ENCODE results near the gene PLEKHA8.

The PLEKHA8 gene

GRCh38 chr7:30115709-30116297, 87.6 kb downstream of the PLEKHA8 start:
- Histone ChIP-seq H4K91ac (ENCODE audit: low read depth, low read length) (no peak overlapping the region), H3K4me1 (ENCODE audit: control insufficient read depth in 1 of 2, insufficient read depth in 2 of 2, low read length in 2 of 2) (peaks cover 0 to 2% of the 10 kb centered on the region in 2 experiments), H3K18ac (ENCODE audit: low read length) (no peak overlapping the region), H2BK5ac (ENCODE audit: low read depth, low read length, poor library complexity) (no peak overlapping the region), H3K27me3 (ENCODE audit: insufficient read depth, low read length) (no peaks in the 10 kb centered on the region), H3K79me1 (ENCODE audit: low read length) (no peaks in the 10 kb centered on the region), H3K36me3 (ENCODE audit: control insufficient read depth in 1 of 2, insufficient read depth in 2 of 2, low read length in 2 of 2) (peaks cover 0 to 3% of the 10 kb centered on the region in 2 experiments), H4K12ac (ENCODE audit: low read depth, low read length) (no peak overlapping the region), H2BK12ac (ENCODE audit: low read length) (no peak overlapping the region), H3K14ac (ENCODE audit: low read length) (no peak overlapping the region), H2AK5ac (ENCODE audit: low read length) (no peak overlapping the region), H3K4ac (ENCODE audit: low read depth, low read length) (no peak overlapping the region), H3K9ac (ENCODE audit: low read length) (peak overlapping the region; percentile 82), H3K4me2 (ENCODE audit: low read length) (no peak overlapping the region), H3K79me2 (ENCODE audit: control insufficient read depth, insufficient read depth, low read length, poor library complexity) (no peaks in the 10 kb centered on the region), H4K8ac (ENCODE audit: low read depth, low read length) (no peak overlapping the region), H3K9me3 (ENCODE audit: insufficient read depth, low read depth, low read length) (peaks cover 3% of the 10 kb centered on the region), H2BK120ac (ENCODE audit: insufficient read depth, low read length, poor library complexity) (no peak overlapping the region), H3K23ac (ENCODE audit: low read length) (peak overlapping the region; percentile 55), H3K4me3 (ENCODE audit: low read depth, low read length) (peak overlapping the region; percentile 63), H2AFZ (ENCODE audit: insufficient read depth, low read length, poor library complexity) (no peak overlapping the region), H3K27ac (ENCODE audit: low read depth, low read length) (no peak overlapping the region)
- WGBS (ENCODE audit: extremely low coverage, insufficient coverage, insufficient read length) = no CpG with 5 or more reads among the region's 34 CpGs
- DNase-seq = no peak

- H3K4me2 ChIP-seq (ENCODE audit: low read length) = no peak overlapping the region
- H4K12ac ChIP-seq (ENCODE audit: low read depth, low read length) = no peak overlapping the region
- WGBS (ENCODE audit: extremely low coverage, insufficient coverage, insufficient read length) = no CpG with 5 or more reads among the region's 6 CpGs
- peaks cover 0 to 3% of the 10 kb centered on the region in 2 experiments for H3K36me3 ChIP-seq (ENCODE audit: control insufficient read depth in 1 of 2, insufficient read depth in 2 of 2, low read length in 2 of 2)
- peaks cover 0 to 2% of the 10 kb centered on the region in 2 experiments for H3K4me1 ChIP-seq (ENCODE audit: control insufficient read depth in 1 of 2, insufficient read depth in 2 of 2, low read length in 2 of 2)
- no peaks in the 10 kb centered on the region for H3K79me1 ChIP-seq (ENCODE audit: low read length)
- no peaks in the 10 kb centered on the region for H3K27me3 ChIP-seq (ENCODE audit: insufficient read depth, low read length)
- H3K4me3 ChIP-seq (ENCODE audit: low read depth, low read length) = no peak overlapping the region
- no peak overlapping the region for H2BK12ac ChIP-seq (ENCODE audit: low read length)
- H2AFZ ChIP-seq (ENCODE audit: insufficient read depth, low read length, poor library complexity) = no peak overlapping the region
- no peak overlapping the region for H2BK120ac ChIP-seq (ENCODE audit: insufficient read depth, low read length, poor library complexity)
- no peak overlapping the region for H3K9ac ChIP-seq (ENCODE audit: low read length)
- H4K8ac ChIP-seq (ENCODE audit: low read depth, low read length) = no peak overlapping the region
- no peak overlapping the region for H3K4ac ChIP-seq (ENCODE audit: low read depth, low read length)
- no peak overlapping the region for H3K18ac ChIP-seq (ENCODE audit: low read length)
- DNase-seq = no peak
- H3K9me3 ChIP-seq (ENCODE audit: insufficient read depth, low read depth, low read length) = peaks cover 3% of the 10 kb centered on the region
- H3K23ac ChIP-seq (ENCODE audit: low read length) = peak overlapping the region; percentile 48
- H3K79me2 ChIP-seq (ENCODE audit: control insufficient read depth, insufficient read depth, low read length, poor library complexity) = no peaks in the 10 kb centered on the region
- no peak overlapping the region for H2AK5ac ChIP-seq (ENCODE audit: low read length)
- no peak overlapping the region for H2BK5ac ChIP-seq (ENCODE audit: low read depth, low read length, poor library complexity)
- no peak overlapping the region for H3K27ac ChIP-seq (ENCODE audit: low read depth, low read length)
- no peak overlapping the region for H4K91ac ChIP-seq (ENCODE audit: low read depth, low read length)
- no peak overlapping the region for H3K14ac ChIP-seq (ENCODE audit: low read length)
Observed at GRCh38 chr7:30116771-30117170, 88.6 kb downstream of the PLEKHA8 start.

- H3K79me2 ChIP-seq (ENCODE audit: control insufficient read depth, insufficient read depth, low read length, poor library complexity) = no peaks in the 10 kb centered on the region
- H3K4me1 ChIP-seq (ENCODE audit: control insufficient read depth in 1 of 2, insufficient read depth in 2 of 2, low read length in 2 of 2) = peaks cover 0 to 2% of the 10 kb centered on the region in 2 experiments
- no peak overlapping the region for H2BK5ac ChIP-seq (ENCODE audit: low read depth, low read length, poor library complexity)
- no peaks in the 10 kb centered on the region for H3K27me3 ChIP-seq (ENCODE audit: insufficient read depth, low read length)
- no peak for DNase-seq
- H3K27ac ChIP-seq (ENCODE audit: low read depth, low read length) = no peak overlapping the region
- no peak overlapping the region for H2AK5ac ChIP-seq (ENCODE audit: low read length)
- H4K12ac ChIP-seq (ENCODE audit: low read depth, low read length) = no peak overlapping the region
- H3K4me2 ChIP-seq (ENCODE audit: low read length) = no peak overlapping the region
- H4K8ac ChIP-seq (ENCODE audit: low read depth, low read length) = no peak overlapping the region
- no peak overlapping the region for H2BK12ac ChIP-seq (ENCODE audit: low read length)
- H3K4ac ChIP-seq (ENCODE audit: low read depth, low read length) = no peak overlapping the region
- H3K23ac ChIP-seq (ENCODE audit: low read length) = no peak overlapping the region
- no peak overlapping the region for H4K91ac ChIP-seq (ENCODE audit: low read depth, low read length)
- H3K9ac ChIP-seq (ENCODE audit: low read length) = no peak overlapping the region
- no CpG with 5 or more reads among the region's 4 CpGs for WGBS (ENCODE audit: extremely low coverage, insufficient coverage, insufficient read length)
- H3K36me3 ChIP-seq (ENCODE audit: control insufficient read depth in 1 of 2, insufficient read depth in 2 of 2, low read length in 2 of 2) = peaks cover 0 to 3% of the 10 kb centered on the region in 2 experiments
- H3K14ac ChIP-seq (ENCODE audit: low read length) = no peak overlapping the region
- no peak overlapping the region for H2BK120ac ChIP-seq (ENCODE audit: insufficient read depth, low read length, poor library complexity)
- H2AFZ ChIP-seq (ENCODE audit: insufficient read depth, low read length, poor library complexity) = no peak overlapping the region
- no peak overlapping the region for H3K4me3 ChIP-seq (ENCODE audit: low read depth, low read length)
- H3K79me1 ChIP-seq (ENCODE audit: low read length) = no peaks in the 10 kb centered on the region
- H3K18ac ChIP-seq (ENCODE audit: low read length) = no peak overlapping the region
- peaks cover 3% of the 10 kb centered on the region for H3K9me3 ChIP-seq (ENCODE audit: insufficient read depth, low read depth, low read length)
Observed at GRCh38 chr7:30117896-30118295, 89.7 kb downstream of the PLEKHA8 start.

GRCh38 chr7:30119890-30120577, 91.8 kb downstream of the PLEKHA8 start:
- no peak for DNase-seq
- no peaks in the 10 kb centered on the region for H3K79me2 ChIP-seq (ENCODE audit: control insufficient read depth, insufficient read depth, low read length, poor library complexity)
- H4K8ac ChIP-seq (ENCODE audit: low read depth, low read length) = no peak overlapping the region
- peaks cover 0 to 2% of the 10 kb centered on the region in 2 experiments for H3K4me1 ChIP-seq (ENCODE audit: control insufficient read depth in 1 of 2, insufficient read depth in 2 of 2, low read length in 2 of 2)
- no peak overlapping the region for H2BK120ac ChIP-seq (ENCODE audit: insufficient read depth, low read length, poor library complexity)
- no CpG with 5 or more reads among the region's 4 CpGs for WGBS (ENCODE audit: extremely low coverage, insufficient coverage, insufficient read length)
- H3K4me2 ChIP-seq (ENCODE audit: low read length) = no peak overlapping the region
- H2BK5ac ChIP-seq (ENCODE audit: low read depth, low read length, poor library complexity) = no peak overlapping the region
- no peak overlapping the region for H3K9ac ChIP-seq (ENCODE audit: low read length)
- no peak overlapping the region for H3K18ac ChIP-seq (ENCODE audit: low read length)
- no peak overlapping the region for H3K27ac ChIP-seq (ENCODE audit: low read depth, low read length)
- no peak overlapping the region for H3K4ac ChIP-seq (ENCODE audit: low read depth, low read length)
- H3K23ac ChIP-seq (ENCODE audit: low read length) = no peak overlapping the region
- H3K4me3 ChIP-seq (ENCODE audit: low read depth, low read length) = no peak overlapping the region
- H4K12ac ChIP-seq (ENCODE audit: low read depth, low read length) = no peak overlapping the region
- no peak overlapping the region for H2AK5ac ChIP-seq (ENCODE audit: low read length)
- no peaks in the 10 kb centered on the region for H3K79me1 ChIP-seq (ENCODE audit: low read length)
- no peaks in the 10 kb centered on the region for H3K27me3 ChIP-seq (ENCODE audit: insufficient read depth, low read length)
- no peak overlapping the region for H4K91ac ChIP-seq (ENCODE audit: low read depth, low read length)
- H3K14ac ChIP-seq (ENCODE audit: low read length) = no peak overlapping the region
- H3K36me3 ChIP-seq (ENCODE audit: control insufficient read depth in 1 of 2, insufficient read depth in 2 of 2, low read length in 2 of 2) = peaks cover 0 to 3% of the 10 kb centered on the region in 2 experiments
- H2AFZ ChIP-seq (ENCODE audit: insufficient read depth, low read length, poor library complexity) = no peak overlapping the region
- H2BK12ac ChIP-seq (ENCODE audit: low read length) = no peak overlapping the region
- peaks cover 3% of the 10 kb centered on the region for H3K9me3 ChIP-seq (ENCODE audit: insufficient read depth, low read depth, low read length)
